SU-DHL-6 (cell line): ENCODE data around the gene C14orf93.

Experiments used
- H2AFZ ChIP-seq: fragments of 200-600 bp; sonication (generic); 2 replicates; pipeline ENCODE4 v1.6.1; 2014; ENCODE audit warnings: low read depth, mild to moderate bottlenecking, moderate library complexity, mixed read lengths, antibody characterized with exemption, low read length; ENCODE audit not compliant: severe bottlenecking
- H3F3A ChIP-seq: fragments of 200-600 bp; shearing (Covaris generic); 2 replicates; pipeline ENCODE4 v1.6.0; 2016; ENCODE audit warnings: antibody characterized with exemption, mild to moderate bottlenecking; ENCODE audit not compliant: insufficient read depth
- H3K27ac ChIP-seq: fragments of 200-600 bp; sonication (generic); 2 replicates; pipeline ENCODE4 v1.5.1; 2016; ENCODE audit warnings: low read depth, mild to moderate bottlenecking, low read length, moderate library complexity, mixed read lengths
- H3K27me3 ChIP-seq: fragments of 200-600 bp; sonication (generic), shearing (Covaris generic); 2 replicates; pipeline ENCODE4 v1.6.0; 2014; ENCODE audit warnings: mild to moderate bottlenecking, low read length
- H3K36me3 ChIP-seq: fragments of 200-600 bp; sonication (generic); 2 replicates; pipeline ENCODE4 v1.6.1; 2014; ENCODE audit warnings: mild to moderate bottlenecking, low read length, mixed read lengths
- H3K4me2 ChIP-seq: fragments of 300-600, 200-600 bp; shearing (Covaris generic), sonication (generic); 2 replicates; pipeline ENCODE4 v1.6.0; 2014; ENCODE audit warnings: low read length, low read depth, mild to moderate bottlenecking; ENCODE audit not compliant: poor library complexity, severe bottlenecking
- H3K4me3 ChIP-seq: fragments of 200-600 bp; sonication (generic); 2 replicates; pipeline ENCODE4 v1.5.1; 2014; ENCODE audit warnings: antibody characterized with exemption, low read length, mild to moderate bottlenecking, mixed read lengths; ENCODE audit not compliant: insufficient read depth, poor library complexity, severe bottlenecking
- H3K79me2 ChIP-seq: fragments of 200-600 bp; sonication (generic); 2 replicates; pipeline ENCODE4 v1.6.1; 2014; ENCODE audit warnings: mild to moderate bottlenecking, low read length, moderate library complexity; ENCODE audit not compliant: insufficient read depth
- H3K9ac ChIP-seq: fragments of 200-600 bp; sonication (generic); 2 replicates; pipeline ENCODE4 v1.7.0; 2014; ENCODE audit warnings: mild to moderate bottlenecking, low read length
- H3K9me2 ChIP-seq: fragments of 200-600 bp; sonication (generic); replicated peaks from 2 replicates; pipeline ENCODE4 v1.6.1; 2014; ENCODE audit warnings: low read length; ENCODE audit not compliant: insufficient read depth
- H3K9me3 ChIP-seq: fragments of 200-600 bp; sonication (generic); 2 replicates; pipeline ENCODE4 v1.6.1; 2014; ENCODE audit warnings: low read length, mixed read lengths; ENCODE audit not compliant: insufficient read depth
- H4K20me1 ChIP-seq: fragments of 200-600 bp; sonication (generic); 2 replicates; pipeline ENCODE4 v1.6.1; 2014; ENCODE audit warnings: low read depth, mild to moderate bottlenecking, antibody characterized with exemption, low read length, moderate library complexity, mixed read lengths
- CTCF ChIP-seq: fragments of 200-600 bp; sonication (generic); IDR thresholded peaks from one replicate; pipeline ENCODE4 v1.5.1; 2017; ENCODE audit warnings: antibody characterized with exemption, mild to moderate bottlenecking, low read length, moderate library complexity; ENCODE audit not compliant: insufficient read depth, poor library complexity, severe bottlenecking
- EZH2phosphoT487 ChIP-seq: fragments of 200-600 bp; sonication (generic), shearing (Covaris generic); conservative IDR thresholded peaks from 2 replicates; pipeline ENCODE4 v1.6.1; 2018; ENCODE audit warnings: mild to moderate bottlenecking, antibody characterized with exemption, low read length, moderate library complexity, mixed read lengths

The C14orf93 gene

GRCh38 chr14:22997676-22998323, 12.1 kb downstream of the C14orf93 start:
- no peak overlapping the region for H3K4me2 ChIP-seq
- no peaks in the 10 kb centered on the region for H3F3A ChIP-seq
- no peaks in the 10 kb centered on the region for H3K36me3 ChIP-seq
- no peak overlapping the region for H3K27ac ChIP-seq
- no peaks in the 10 kb centered on the region for H3K9me3 ChIP-seq
- H3K9me2 ChIP-seq: no peaks in the 10 kb centered on the region
- no peaks in the 10 kb centered on the region for H3K27me3 ChIP-seq
- H3K4me3 ChIP-seq: no peak overlapping the region
- no peak overlapping the region for H2AFZ ChIP-seq
- H4K20me1 ChIP-seq: no peaks in the 10 kb centered on the region
- no peak overlapping the region for H3K9ac ChIP-seq
- TF ChIP-seq CTCF: no peak
- TF ChIP-seq EZH2phosphoT487: no peak
- no peaks in the 10 kb centered on the region for H3K79me2 ChIP-seq

GRCh38 chr14:22996768-22997654, 12.9 kb downstream of the C14orf93 start:
- TF ChIP-seq EZH2phosphoT487 (no peak), CTCF (no peak)
- no peak overlapping the region for H3K27ac ChIP-seq
- H3F3A ChIP-seq: no peaks in the 10 kb centered on the region

DNA sequence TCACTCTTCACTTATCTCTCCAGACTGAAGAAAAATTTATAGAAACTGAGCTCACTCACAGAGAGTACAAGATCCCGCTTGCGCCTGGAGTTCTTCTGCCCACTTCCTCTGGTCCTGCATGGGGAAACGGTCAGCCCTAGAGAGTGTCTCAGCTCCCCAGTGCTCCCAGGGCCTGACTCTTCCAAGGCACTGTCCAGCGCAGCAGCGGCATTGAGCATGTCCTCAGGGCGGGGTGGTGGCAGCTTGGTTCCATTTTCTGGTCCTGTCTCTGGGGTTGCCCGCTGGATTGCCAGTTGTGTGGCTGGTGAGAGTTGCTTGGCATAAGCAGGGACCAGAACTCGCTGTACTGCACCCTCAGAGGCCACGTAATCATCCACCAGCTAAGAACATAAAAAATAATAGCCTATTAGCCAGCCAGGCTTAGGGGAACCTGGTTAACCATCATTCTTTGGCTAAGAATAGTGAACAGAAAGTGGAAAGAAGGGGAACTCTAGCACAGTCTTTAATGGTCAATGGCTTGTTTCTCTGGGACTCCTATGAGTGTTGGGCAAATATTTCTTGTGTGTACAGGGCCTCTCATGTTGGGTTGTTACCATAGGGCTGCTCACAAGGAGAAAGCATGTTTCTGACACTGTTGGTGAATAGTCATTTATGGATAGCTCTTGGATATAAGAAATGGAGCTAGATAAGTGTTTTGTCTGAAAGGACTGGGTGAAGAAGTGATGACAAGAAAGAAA, 13.9 kb downstream of the C14orf93 start:
- H3K9ac ChIP-seq: no peak overlapping the region
- no peaks in the 10 kb centered on the region for H4K20me1 ChIP-seq
- no peaks in the 10 kb centered on the region for H3F3A ChIP-seq
- no peak for TF ChIP-seq EZH2phosphoT487
- no peak for TF ChIP-seq CTCF
- H3K27me3 ChIP-seq: no peaks in the 10 kb centered on the region
- H3K9me2 ChIP-seq: no peaks in the 10 kb centered on the region
- no peaks in the 10 kb centered on the region for H3K36me3 ChIP-seq
- no peak overlapping the region for H3K27ac ChIP-seq
- no peaks in the 10 kb centered on the region for H3K79me2 ChIP-seq
- no peak overlapping the region for H3K4me2 ChIP-seq
- no peak overlapping the region for H3K4me3 ChIP-seq
- H3K9me3 ChIP-seq: no peaks in the 10 kb centered on the region
- no peak overlapping the region for H2AFZ ChIP-seq

More at GRCh38 chr14:22996768-22997654, 12.9 kb downstream of the C14orf93 start:
- Histone ChIP-seq H3K9me2 (no peaks in the 10 kb centered on the region), H2AFZ (no peak overlapping the region), H4K20me1 (no peaks in the 10 kb centered on the region), H3K4me3 (no peak overlapping the region), H3K27me3 (no peaks in the 10 kb centered on the region), H3K79me2 (no peaks in the 10 kb centered on the region), H3K4me2 (no peak overlapping the region), H3K9me3 (no peaks in the 10 kb centered on the region), H3K36me3 (no peaks in the 10 kb centered on the region), H3K9ac (no peak overlapping the region)
